Karpas-422 (cell line): ENCODE data around the gene FAM168B. TPM values are rescaled to one million over a fixed set of nuclear protein-coding genes. Genes with fewer than 3 reads are reported as not detected.

ENCODE experiments used
- DNase-seq: peaks from one replicate; pipeline ENCODE4 v3.0.0-alpha.2; 2015
- H2AFZ ChIP-seq: fragments of 200-600 bp; sonication (generic); 2 replicates; pipeline ENCODE4 v1.6.1; 2014; ENCODE audit warnings: antibody characterized with exemption, low read length, mixed read lengths
- H3K27ac ChIP-seq: fragments of 200-600 bp; sonication (generic); 2 replicates; pipeline ENCODE4 v1.5.1; 2014; ENCODE audit warnings: mild to moderate bottlenecking, low read length, moderate library complexity
- H3K27me3 ChIP-seq: fragments of 200-600 bp; sonication (generic); 2 replicates; pipeline ENCODE4 v1.6.1; 2014; ENCODE audit warnings: low read length, mixed read lengths
- H3K36me3 ChIP-seq: fragments of 200-600 bp; sonication (generic); 2 replicates; pipeline ENCODE4 v1.6.1; 2014; ENCODE audit warnings: low read length, mixed read lengths; ENCODE audit not compliant: insufficient read depth
- H3K4me1 ChIP-seq: fragments of 200-600 bp; sonication (generic); 2 replicates; pipeline ENCODE4 v1.6.1; 2014; ENCODE audit warnings: mild to moderate bottlenecking, low read length, mixed read lengths
- H3K4me2 ChIP-seq: fragments of 200-600 bp; sonication (generic); 2 replicates; pipeline ENCODE4 v1.6.1; 2014; ENCODE audit warnings: low read length, low read depth, mild to moderate bottlenecking; ENCODE audit not compliant: poor library complexity, severe bottlenecking
- H3K4me3 ChIP-seq: fragments of 200-600 bp; sonication (generic); 2 replicates; pipeline ENCODE4 v1.5.1; 2014; ENCODE audit warnings: mild to moderate bottlenecking, antibody characterized with exemption, low read length, mixed read lengths
- H3K79me2 ChIP-seq: fragments of 200-600 bp; sonication (generic); 2 replicates; pipeline ENCODE4 v1.6.1; 2014; ENCODE audit warnings: mild to moderate bottlenecking, low read length, mixed read lengths
- H3K9ac ChIP-seq: fragments of 200-600 bp; sonication (generic); 2 replicates; pipeline ENCODE4 v1.6.0; 2014; ENCODE audit warnings: low read length
- H3K9me2 ChIP-seq: fragments of 200-600 bp; sonication (generic), shearing (Covaris generic); replicated peaks from 2 replicates; pipeline ENCODE4 v1.6.0; 2014; ENCODE audit warnings: mild to moderate bottlenecking, low read length, moderate library complexity; ENCODE audit not compliant: insufficient read depth
- H3K9me3 ChIP-seq: fragments of 300-700, 200-600 bp; sonication (generic); 2 replicates; pipeline ENCODE4 v1.6.1; 2014; ENCODE audit warnings: low read length, mixed read lengths
- H4K20me1 ChIP-seq: fragments of 200-600 bp; sonication (generic); 2 replicates; pipeline ENCODE4 v1.6.1; 2014; ENCODE audit warnings: mild to moderate bottlenecking, antibody characterized with exemption, low read length, low read depth; ENCODE audit not compliant: insufficient read depth
- total RNA-seq: library from RNA; depleted of rRNA; stranded (reverse); fragments of >200 nt; shearing (Covaris generic); gene quantifications from 2 replicates; pipeline ENCODE4 v1.2.3, GENCODE V29; 2014; ENCODE audit warnings: low replicate concordance

FAM168B gene
- total RNA-seq, 1 experiment from 2014 or later: 43.2 TPM

DNA sequence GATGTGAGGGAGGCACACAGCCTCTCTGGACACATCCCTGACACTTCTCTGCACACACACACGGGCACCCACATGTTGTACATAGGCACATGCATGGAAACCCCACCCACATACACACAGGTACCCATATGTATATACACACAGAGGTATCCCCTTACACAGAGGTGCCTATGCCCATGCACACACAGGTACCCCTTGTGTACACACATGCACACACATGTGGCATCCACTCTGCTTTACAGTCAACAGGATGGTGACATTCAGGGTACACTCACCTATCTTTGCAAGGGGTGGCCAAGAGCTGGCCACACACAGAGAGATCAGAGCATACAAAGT is 59.5 kb downstream of the FAM168B start:
- no peak overlapping the region for H2AFZ ChIP-seq
- H3K27me3 ChIP-seq: no peaks in the 10 kb centered on the region
- H3K36me3 ChIP-seq: no peaks in the 10 kb centered on the region
- no peaks in the 10 kb centered on the region for H3K9me3 ChIP-seq
- no peak overlapping the region for H3K27ac ChIP-seq
- no peak overlapping the region for H3K4me3 ChIP-seq
- H3K9ac ChIP-seq: no peak overlapping the region
- H3K4me2 ChIP-seq: no peak overlapping the region
- no peaks in the 10 kb centered on the region for H3K79me2 ChIP-seq
- peaks cover 9% of the 10 kb centered on the region; the same call in 1 of the 2 replicates for H4K20me1 ChIP-seq
- no peaks in the 10 kb centered on the region for H3K4me1 ChIP-seq
- no peaks in the 10 kb centered on the region for H3K9me2 ChIP-seq
- DNase-seq: no peak

DNA sequence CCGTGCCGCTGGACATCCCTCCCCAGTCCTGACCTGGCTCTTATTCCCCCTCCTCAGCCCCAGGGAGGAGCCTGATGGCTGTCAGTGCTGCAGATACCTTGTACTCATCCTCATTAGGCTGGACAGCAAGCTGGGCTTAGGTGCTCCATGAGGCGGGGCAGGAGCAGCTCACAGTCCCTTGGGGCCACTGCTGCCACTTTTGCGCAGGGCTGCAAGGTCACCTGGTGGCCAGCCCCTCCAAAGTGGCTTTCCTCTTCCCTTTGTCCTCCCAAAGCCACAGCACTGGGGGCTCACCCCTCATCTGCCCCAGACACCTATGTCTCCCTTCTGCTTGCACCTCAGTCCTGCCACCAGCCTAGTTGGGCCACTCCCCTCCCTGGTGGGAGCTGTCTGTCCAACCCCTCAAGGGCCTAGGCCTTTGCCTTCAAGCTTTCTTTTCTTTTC is 60.8 kb downstream of the FAM168B start:
- Histone ChIP-seq H3K27me3 (no peaks in the 10 kb centered on the region), H3K4me2 (no peak overlapping the region), H3K9me2 (no peaks in the 10 kb centered on the region), H3K9me3 (no peaks in the 10 kb centered on the region), H3K9ac (no peak overlapping the region), H3K27ac (no peak overlapping the region), H3K4me1 (no peaks in the 10 kb centered on the region), H2AFZ (no peak overlapping the region), H3K36me3 (no peaks in the 10 kb centered on the region), H3K4me3 (no peak overlapping the region), H4K20me1 (peaks cover 6% of the 10 kb centered on the region; the same call in 1 of the 2 replicates), H3K79me2 (no peaks in the 10 kb centered on the region)
- DNase-seq: no peak

DNA sequence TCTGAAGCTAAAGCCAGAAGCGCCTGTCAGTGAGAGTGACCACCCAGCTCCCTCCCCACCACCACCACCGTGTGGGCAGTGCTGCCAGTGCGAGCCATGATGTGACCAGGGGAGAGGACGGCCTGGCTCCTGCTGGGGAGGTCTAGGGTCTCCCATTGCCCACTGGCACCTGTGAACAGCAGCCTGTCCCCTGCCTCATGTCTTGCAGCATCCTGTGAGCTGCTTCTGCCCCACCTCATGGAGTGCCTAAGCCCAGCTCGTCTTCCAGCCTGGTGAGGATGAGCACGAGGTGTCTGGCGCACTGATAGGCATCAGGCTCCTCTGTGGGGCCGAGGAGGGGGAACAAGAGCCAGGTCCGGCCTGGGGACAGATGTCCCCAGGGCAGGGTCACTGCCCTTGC is 61.4 kb downstream of the FAM168B start:
- Histone ChIP-seq H3K79me2 (no peaks in the 10 kb centered on the region), H3K9me2 (no peaks in the 10 kb centered on the region), H3K9me3 (no peaks in the 10 kb centered on the region), H3K27me3 (no peaks in the 10 kb centered on the region), H2AFZ (no peak overlapping the region), H3K9ac (no peak overlapping the region), H3K4me3 (no peak overlapping the region), H3K27ac (no peak overlapping the region), H3K4me1 (no peaks in the 10 kb centered on the region), H3K36me3 (no peaks in the 10 kb centered on the region), H3K4me2 (no peak overlapping the region), H4K20me1 (0 out of 2 replicates have a peak, but pooled peaks cover 5% of the 10 kb centered on the region)
- no peak for DNase-seq

DNA sequence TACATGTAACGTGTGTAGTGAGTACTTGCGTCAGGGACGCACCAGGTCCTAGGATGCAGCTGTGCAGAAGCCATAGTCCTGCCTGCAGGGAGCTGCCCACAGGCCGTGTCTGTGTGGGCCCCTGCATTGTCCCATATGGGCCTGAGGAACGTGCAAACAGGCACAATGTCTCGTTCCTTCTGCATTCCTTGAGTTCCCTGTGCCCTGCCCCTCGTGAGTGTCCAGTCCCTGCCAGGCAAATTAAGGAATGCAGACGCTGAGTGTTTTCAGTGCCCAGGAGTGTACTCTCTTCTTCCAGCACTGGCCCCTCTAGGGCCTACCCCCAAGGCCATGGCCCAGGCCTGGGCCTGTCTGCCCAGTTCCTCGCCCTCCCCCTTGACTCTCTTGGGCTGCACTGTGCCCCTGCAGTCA is 61.8 kb downstream of the FAM168B start:
- H3K9ac ChIP-seq: no peak overlapping the region
- no peak overlapping the region for H3K4me3 ChIP-seq
- H3K9me2 ChIP-seq: no peaks in the 10 kb centered on the region
- DNase-seq: no peak
- H3K36me3 ChIP-seq: no peaks in the 10 kb centered on the region
- no peaks in the 10 kb centered on the region for H3K9me3 ChIP-seq
- no peaks in the 10 kb centered on the region for H3K79me2 ChIP-seq
- no peaks in the 10 kb centered on the region for H3K27me3 ChIP-seq
- H3K4me2 ChIP-seq: no peak overlapping the region
- H3K27ac ChIP-seq: no peak overlapping the region
- no peak overlapping the region for H2AFZ ChIP-seq
- no peaks in the 10 kb centered on the region for H3K4me1 ChIP-seq
- 0 out of 2 replicates have a peak, but pooled peaks cover 5% of the 10 kb centered on the region for H4K20me1 ChIP-seq

DNA sequence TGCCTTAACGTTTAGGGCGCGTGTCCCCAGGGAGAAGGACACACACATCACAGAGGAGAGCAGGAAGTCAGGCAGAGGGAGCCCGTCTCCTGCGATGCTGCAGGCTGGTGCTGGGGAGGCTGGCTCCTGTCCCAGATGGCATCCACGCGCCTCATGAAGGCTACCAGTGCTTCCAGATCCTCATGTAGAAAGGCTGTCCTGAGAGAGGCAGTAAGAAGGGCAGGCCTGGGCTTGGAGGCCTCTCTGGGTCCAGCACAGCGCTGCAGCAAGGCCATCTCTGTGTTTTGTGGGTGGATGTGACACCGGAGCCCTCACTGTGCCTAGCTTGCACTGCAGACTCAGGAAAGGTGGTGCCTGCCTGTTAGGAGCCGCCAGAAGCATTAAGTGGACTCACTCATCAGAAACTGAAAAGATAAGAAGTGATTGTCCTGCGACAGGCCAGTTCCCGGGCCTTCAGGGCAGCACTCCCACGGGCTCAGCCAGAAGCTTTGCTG is 62.7 kb downstream of the FAM168B start:
- H4K20me1 ChIP-seq: 0 out of 2 replicates have a peak, but pooled peaks cover 5% of the 10 kb centered on the region
- no peak overlapping the region for H3K4me3 ChIP-seq
- H3K4me2 ChIP-seq: no peak overlapping the region

DNA sequence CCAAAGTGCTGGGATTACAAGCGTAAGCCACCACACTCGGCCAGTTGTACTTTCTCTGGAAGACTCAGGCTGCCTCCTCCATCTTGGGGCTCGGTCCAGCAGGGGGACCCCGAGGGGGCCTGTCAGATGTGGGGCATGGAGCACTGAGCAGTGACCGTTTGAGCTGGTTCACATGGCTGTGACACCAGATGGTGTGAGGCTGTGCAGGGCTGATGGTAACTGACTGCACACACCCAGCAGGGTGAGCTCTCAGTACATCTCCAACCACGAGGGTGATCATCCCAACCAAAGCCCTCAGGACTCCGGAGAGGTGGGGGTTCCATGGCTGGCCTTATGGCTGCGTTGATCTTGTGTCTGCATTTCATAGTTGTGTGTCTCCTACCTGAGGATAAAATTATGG is 63.4 kb downstream of the FAM168B start:
- Histone ChIP-seq H3K9me3 (no peaks in the 10 kb centered on the region), H3K4me1 (no peaks in the 10 kb centered on the region), H3K4me3 (no peak overlapping the region), H3K79me2 (no peaks in the 10 kb centered on the region), H4K20me1 (0 out of 2 replicates have a peak, but pooled peaks cover 5% of the 10 kb centered on the region), H3K9me2 (no peaks in the 10 kb centered on the region), H3K4me2 (no peak overlapping the region), H2AFZ (no peak overlapping the region), H3K36me3 (no peaks in the 10 kb centered on the region), H3K9ac (no peak overlapping the region), H3K27me3 (0 out of 2 replicates have a peak, but pooled peaks cover 7% of the 10 kb centered on the region), H3K27ac (no peak overlapping the region)
- DNase-seq: no peak

More for the DNA sequence above, 62.7 kb downstream of the FAM168B start:
- H3K9me2 ChIP-seq: no peaks in the 10 kb centered on the region
- H3K27me3 ChIP-seq: 0 out of 2 replicates have a peak, but pooled peaks cover 5% of the 10 kb centered on the region
- H3K9ac ChIP-seq: no peak overlapping the region
- H3K27ac ChIP-seq: no peak overlapping the region
- no peaks in the 10 kb centered on the region for H3K79me2 ChIP-seq
- H2AFZ ChIP-seq: no peak overlapping the region
- DNase-seq: no peak
- no peaks in the 10 kb centered on the region for H3K4me1 ChIP-seq
- no peaks in the 10 kb centered on the region for H3K36me3 ChIP-seq
- H3K9me3 ChIP-seq: no peaks in the 10 kb centered on the region

DNA sequence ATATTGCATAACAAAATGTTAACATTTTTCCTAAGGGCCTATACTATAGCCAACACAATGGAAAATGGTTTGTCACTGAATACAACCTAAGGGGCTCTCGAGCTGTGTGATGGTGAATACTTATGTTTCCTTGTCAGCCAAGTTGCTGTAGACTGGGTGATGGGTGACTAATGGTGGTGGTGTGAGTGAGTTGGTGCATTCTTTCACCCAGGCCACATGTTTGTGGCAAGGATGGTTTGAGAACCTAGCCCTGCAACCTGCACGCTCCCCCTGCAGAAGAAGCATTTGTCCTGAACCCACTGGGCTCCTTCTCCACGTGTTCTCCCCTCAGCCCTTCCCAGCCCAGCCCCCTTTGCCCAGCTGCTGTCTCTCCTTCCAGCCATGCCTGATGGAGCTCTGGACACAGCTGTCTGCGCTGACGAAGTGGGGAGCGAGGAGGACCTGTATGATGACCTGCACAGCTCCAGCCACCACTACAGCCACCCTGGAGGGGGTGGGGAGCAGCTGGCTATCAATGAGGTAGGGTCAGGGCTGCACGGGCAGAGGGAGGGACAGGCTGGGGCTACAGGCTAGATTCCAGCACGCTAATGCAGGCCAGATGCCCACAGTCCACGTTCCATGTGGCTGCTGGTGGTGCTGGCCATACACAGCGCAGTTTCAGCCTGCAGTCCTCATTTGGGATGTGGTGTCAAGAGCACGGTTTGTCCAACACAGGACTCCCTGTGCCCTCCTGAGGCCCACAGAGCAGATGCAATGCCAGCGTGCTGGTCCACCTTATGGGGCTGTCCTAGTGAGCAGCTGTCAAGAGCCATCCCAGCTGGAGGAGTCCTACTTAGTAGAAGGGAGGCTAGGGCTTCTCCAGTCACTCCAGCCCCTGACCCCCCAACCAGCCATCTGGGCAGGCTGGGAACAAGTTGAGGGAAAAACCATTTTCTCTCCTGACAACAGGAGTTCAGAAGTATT is 65.4 kb downstream of the FAM168B start:
- Histone ChIP-seq H3K27ac (no peak overlapping the region), H3K79me2 (no peaks in the 10 kb centered on the region), H3K27me3 (0 out of 2 replicates have a peak, but pooled peaks cover 7% of the 10 kb centered on the region), H3K9me3 (no peaks in the 10 kb centered on the region), H3K9ac (no peak overlapping the region), H3K4me1 (no peaks in the 10 kb centered on the region), H3K9me2 (no peaks in the 10 kb centered on the region), H4K20me1 (no peaks in the 10 kb centered on the region), H3K4me3 (no peak overlapping the region), H3K4me2 (no peak overlapping the region), H2AFZ (no peak overlapping the region), H3K36me3 (no peaks in the 10 kb centered on the region)
- DNase-seq: no peak

DNA sequence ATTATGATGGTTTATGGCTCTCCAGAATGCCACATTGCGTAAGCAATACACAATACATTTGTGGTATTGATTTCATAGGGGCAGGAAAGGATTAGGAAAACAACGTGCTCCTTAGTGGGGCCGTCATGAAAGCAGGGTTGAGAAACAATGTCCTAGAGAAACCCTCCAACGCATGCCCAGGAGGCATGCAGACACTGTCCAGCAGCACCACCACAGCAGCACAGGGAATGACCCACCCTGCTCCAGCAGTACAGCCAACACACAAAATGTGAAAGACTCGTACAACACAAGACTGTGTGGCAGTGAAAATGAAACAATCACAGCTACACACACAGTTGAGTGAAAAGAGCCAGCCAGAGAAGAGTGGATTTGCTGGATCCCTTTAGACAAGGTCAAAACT is 66.3 kb downstream of the FAM168B start:
- DNase-seq: no peak
- 0 out of 2 replicates have a peak, but pooled peaks cover 7% of the 10 kb centered on the region for H3K27me3 ChIP-seq
- H3K27ac ChIP-seq: no peak overlapping the region
- no peaks in the 10 kb centered on the region for H3K9me3 ChIP-seq
- no peaks in the 10 kb centered on the region for H3K36me3 ChIP-seq
- H3K4me3 ChIP-seq: no peak overlapping the region
- no peaks in the 10 kb centered on the region for H3K9me2 ChIP-seq
- no peaks in the 10 kb centered on the region for H3K79me2 ChIP-seq
- no peaks in the 10 kb centered on the region for H3K4me1 ChIP-seq
- no peak overlapping the region for H2AFZ ChIP-seq
- H4K20me1 ChIP-seq: no peaks in the 10 kb centered on the region
- no peak overlapping the region for H3K4me2 ChIP-seq
- H3K9ac ChIP-seq: no peak overlapping the region
